Hepatocyte (in vitro differentiated cells): Measurements from ENCODE around the gene HES3. TPM values are rescaled to one million over a fixed set of nuclear protein-coding genes. Genes with fewer than 3 reads are reported as not detected.

Experiments
- DNase-seq: peaks from one replicate; pipeline ENCODE4 v3.0.0-alpha.2; 2016; ENCODE audit warnings: low spot score
- H2AFZ ChIP-seq: fragments of 200-600 bp; sonication (generic); 2 replicates; pipeline ENCODE4 v1.6.0; 2016; ENCODE audit warnings: antibody characterized with exemption, mild to moderate bottlenecking
- H3K27ac ChIP-seq: fragments of 200-600 bp; sonication (generic); 2 replicates; pipeline ENCODE4 v1.5.1; 2016; ENCODE audit warnings: mild to moderate bottlenecking
- H3K27me3 ChIP-seq: fragments of 200-600 bp; sonication (generic); 2 replicates; pipeline ENCODE4 v1.6.1; 2016
- H3K36me3 ChIP-seq: fragments of 200-600 bp; sonication (generic); replicated peaks from 2 replicates; pipeline ENCODE4 v1.5.1; 2016; ENCODE audit warnings: low read depth; ENCODE audit not compliant: insufficient read depth
- H3K4me1 ChIP-seq: fragments of 200-600 bp; sonication (generic); 2 replicates; pipeline ENCODE4 v1.5.1; 2016; ENCODE audit warnings: mild to moderate bottlenecking, moderate library complexity; ENCODE audit not compliant: insufficient read depth
- H3K4me2 ChIP-seq: fragments of 200-600 bp; sonication (generic); 2 replicates; pipeline ENCODE4 v1.6.0; 2016
- H3K4me3 ChIP-seq: fragments of 200-600 bp; sonication (generic); 2 replicates; pipeline ENCODE4 v1.5.1; 2016; ENCODE audit warnings: mild to moderate bottlenecking
- H3K79me2 ChIP-seq: fragments of 200-600 bp; sonication (generic); 2 replicates; pipeline ENCODE4 v1.6.0; 2017; ENCODE audit warnings: mild to moderate bottlenecking
- H3K9me2 ChIP-seq: fragments of 200-600 bp; sonication (generic); replicated peaks from 2 replicates; pipeline ENCODE4 v1.6.0; 2017; ENCODE audit warnings: mild to moderate bottlenecking; ENCODE audit not compliant: insufficient read depth
- H3K9me3 ChIP-seq: fragments of 200-600 bp; sonication (generic); 2 replicates; pipeline ENCODE4 v1.5.1; 2016; ENCODE audit warnings: low read depth, mild to moderate bottlenecking
- H4K20me1 ChIP-seq: fragments of 200-600 bp; sonication (generic); 2 replicates; pipeline ENCODE4 v1.6.0; 2016; ENCODE audit warnings: mild to moderate bottlenecking; ENCODE audit not compliant: insufficient read depth, poor library complexity, severe bottlenecking
- EZH2 ChIP-seq: fragments of 200-600 bp; sonication (generic); IDR thresholded peaks from 2 replicates; pipeline ENCODE4 v1.6.1; 2016; ENCODE audit warnings: antibody characterized with exemption, mild to moderate bottlenecking, borderline replicate concordance
- EZH2phosphoT487 ChIP-seq: fragments of 200-600 bp; sonication (generic); IDR thresholded peaks from one replicate; pipeline ENCODE4 v1.6.1; 2018; ENCODE audit warnings: antibody characterized with exemption, mild to moderate bottlenecking, low read depth, moderate library complexity; ENCODE audit not compliant: unreplicated experiment, severe bottlenecking
- WGBS: methylation state at CpG from one replicate; pipeline ENCODE4 v1.1.6; 2016; ENCODE audit warnings: low lambda C conversion rate; ENCODE audit errors: missing lambda C conversion rate; 5-methylcytosine and 5-hydroxymethylcytosine counted together
- polyA plus RNA-seq: library from polyadenylated mRNA; unstranded; fragments of >200 nt; fragmentation: Nextera tagmentation; extraction: Ambion mirVana; gene quantifications from 2 replicates; pipeline ENCODE4 v1.2.1, GENCODE V29; 2016
- total RNA-seq: library from RNA; depleted of rRNA; stranded (reverse); fragments of >200 nt; gene quantifications from 2 replicates; pipeline ENCODE4 v1.2.3, GENCODE V29; 2014
- TF ChIP-seq, protein P1 (sequence below): fragments of 200-600 bp; sonication (generic); IDR thresholded peaks from 2 replicates; pipeline ENCODE4 v1.5.1; 2016; ENCODE audit warnings: antibody characterized with exemption, mild to moderate bottlenecking; ENCODE audit not compliant: poor library complexity

The HES3 gene
- total and polyA plus RNA-seq, 2 experiments from 2014 or later = not detected

DNA sequence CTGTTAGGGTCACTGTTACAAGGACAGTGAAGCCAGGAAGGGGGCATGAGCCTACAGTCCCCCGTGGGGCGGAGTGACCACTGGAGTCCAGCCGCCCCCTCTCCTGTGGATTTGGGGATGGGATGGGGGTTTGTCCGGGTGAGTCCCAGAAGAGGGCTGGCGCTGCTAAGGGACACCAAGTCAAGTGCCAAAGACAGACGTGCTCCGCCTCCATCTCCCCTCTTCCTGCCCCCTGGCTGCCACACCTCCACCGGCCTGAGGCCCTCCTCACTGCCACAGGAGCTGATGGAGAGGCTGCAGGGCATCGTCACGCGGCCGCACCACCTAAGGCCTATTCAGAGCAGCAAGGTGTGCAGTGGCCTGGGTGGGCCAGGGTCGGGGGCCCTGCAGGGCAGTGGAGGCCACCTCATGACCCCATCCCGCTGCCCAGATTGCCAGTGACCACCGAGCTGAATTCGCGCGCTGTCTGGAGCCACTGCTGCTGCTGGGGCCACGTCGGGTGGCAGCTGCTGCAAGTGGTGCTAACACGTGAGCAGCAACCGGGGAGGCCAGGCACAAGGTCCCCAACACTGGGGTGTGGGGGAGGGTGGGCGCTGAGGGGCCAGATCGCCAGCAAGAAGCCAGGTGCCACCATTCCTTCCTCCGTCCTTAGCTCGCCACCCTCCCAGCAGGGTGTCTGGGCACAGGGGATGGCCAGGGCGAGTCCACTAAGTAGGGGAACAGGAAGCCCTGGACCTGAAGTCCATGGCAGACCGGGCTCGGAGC is 33.2 kb upstream of the HES3 start:
- Histone ChIP-seq H3K4me2 (no peak overlapping the region), H3K9me3 (no peaks in the 10 kb centered on the region), H3K27ac (no peak overlapping the region), H3K27me3 (no peaks in the 10 kb centered on the region), H4K20me1 (no peaks in the 10 kb centered on the region), H3K9me2 (no peaks in the 10 kb centered on the region), H3K4me1 (peaks cover 24% of the 10 kb centered on the region), H3K36me3 (no peaks in the 10 kb centered on the region), H3K79me2 (peaks cover 6% of the 10 kb centered on the region), H2AFZ (no peak overlapping the region), H3K4me3 (no peak overlapping the region)
- TF ChIP-seq EZH2phosphoT487 (no peak), EZH2 (no peak)
- TF ChIP-seq, protein P1, sequence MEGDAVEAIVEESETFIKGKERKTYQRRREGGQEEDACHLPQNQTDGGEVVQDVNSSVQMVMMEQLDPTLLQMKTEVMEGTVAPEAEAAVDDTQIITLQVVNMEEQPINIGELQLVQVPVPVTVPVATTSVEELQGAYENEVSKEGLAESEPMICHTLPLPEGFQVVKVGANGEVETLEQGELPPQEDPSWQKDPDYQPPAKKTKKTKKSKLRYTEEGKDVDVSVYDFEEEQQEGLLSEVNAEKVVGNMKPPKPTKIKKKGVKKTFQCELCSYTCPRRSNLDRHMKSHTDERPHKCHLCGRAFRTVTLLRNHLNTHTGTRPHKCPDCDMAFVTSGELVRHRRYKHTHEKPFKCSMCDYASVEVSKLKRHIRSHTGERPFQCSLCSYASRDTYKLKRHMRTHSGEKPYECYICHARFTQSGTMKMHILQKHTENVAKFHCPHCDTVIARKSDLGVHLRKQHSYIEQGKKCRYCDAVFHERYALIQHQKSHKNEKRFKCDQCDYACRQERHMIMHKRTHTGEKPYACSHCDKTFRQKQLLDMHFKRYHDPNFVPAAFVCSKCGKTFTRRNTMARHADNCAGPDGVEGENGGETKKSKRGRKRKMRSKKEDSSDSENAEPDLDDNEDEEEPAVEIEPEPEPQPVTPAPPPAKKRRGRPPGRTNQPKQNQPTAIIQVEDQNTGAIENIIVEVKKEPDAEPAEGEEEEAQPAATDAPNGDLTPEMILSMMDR = no peak
- WGBS = 93% methylated on average over 26 of the region's 29 CpGs
- no peak for DNase-seq

DNA sequence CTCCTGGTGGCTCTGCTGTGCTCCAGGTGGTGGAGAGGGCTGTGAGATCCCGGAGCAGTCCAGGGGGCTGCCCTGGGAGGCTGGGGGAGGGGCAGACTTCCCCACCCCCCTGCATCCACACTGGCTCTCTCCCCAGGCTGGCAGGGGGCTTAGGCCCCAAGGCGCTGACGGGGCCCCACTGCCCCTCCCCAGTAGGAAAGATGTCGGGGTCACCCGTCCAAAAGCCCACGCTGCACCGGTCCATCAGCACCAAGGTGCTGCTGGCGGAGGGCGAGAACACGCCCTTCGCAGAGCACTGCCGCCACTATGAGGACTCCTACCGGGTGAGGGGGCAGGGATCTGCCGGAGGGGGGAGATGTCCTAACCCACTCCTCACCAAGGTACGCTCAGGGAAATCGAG is 32.2 kb upstream of the HES3 start:
- DNase-seq = no peak
- H2AFZ ChIP-seq = no peak overlapping the region
- no peak overlapping the region for H3K4me2 ChIP-seq
- no peaks in the 10 kb centered on the region for H3K27me3 ChIP-seq
- peaks cover 18% of the 10 kb centered on the region for H3K4me1 ChIP-seq
- no peaks in the 10 kb centered on the region for H3K9me2 ChIP-seq
- WGBS = 93% methylated on average over 16 of the region's 16 CpGs
- no peak overlapping the region for H3K4me3 ChIP-seq
- H3K27ac ChIP-seq = no peak overlapping the region
- peaks cover 2% of the 10 kb centered on the region for H3K79me2 ChIP-seq
- TF ChIP-seq, protein P1 = no peak
- TF ChIP-seq EZH2 (no peak), EZH2phosphoT487 (no peak)
- no peaks in the 10 kb centered on the region for H3K36me3 ChIP-seq
- no peaks in the 10 kb centered on the region for H4K20me1 ChIP-seq
- H3K9me3 ChIP-seq = no peaks in the 10 kb centered on the region

DNA sequence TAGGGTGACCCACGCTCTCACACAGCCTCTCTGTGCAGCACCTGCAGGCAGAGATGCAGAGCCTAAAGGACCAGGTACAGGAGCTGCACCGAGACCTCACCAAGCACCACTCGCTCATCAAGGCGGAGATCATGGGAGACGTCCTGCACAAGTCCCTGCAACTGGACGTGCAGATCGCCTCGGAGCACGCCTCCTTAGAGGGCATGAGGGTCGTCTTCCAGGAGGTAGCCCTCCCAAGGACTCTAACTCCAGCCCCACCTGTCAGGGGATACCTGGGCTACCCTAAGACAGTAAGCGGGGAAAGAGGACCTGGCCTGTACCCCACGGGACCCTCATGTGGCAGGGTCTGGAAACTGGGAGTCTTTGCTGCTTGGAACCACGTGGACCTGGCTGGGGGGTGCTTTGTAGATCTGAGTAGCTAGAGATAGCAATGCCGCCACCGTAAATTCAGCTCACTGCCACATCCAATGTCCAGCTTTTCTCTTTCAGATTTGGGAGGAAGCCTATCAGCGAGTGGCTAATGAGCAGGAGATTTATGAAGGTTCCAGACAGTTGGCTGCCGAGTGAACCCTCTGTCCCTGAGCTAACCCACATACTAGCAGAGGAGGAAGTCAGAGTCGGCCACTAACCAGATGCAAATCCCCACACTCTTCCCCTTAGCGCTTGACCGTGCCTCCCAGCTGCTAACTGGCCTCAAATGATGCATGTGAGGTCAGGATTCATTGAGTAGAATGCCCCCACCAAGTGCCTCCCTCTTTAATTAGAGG is 31.6 kb upstream of the HES3 start:
- no peaks in the 10 kb centered on the region for H3K9me3 ChIP-seq
- no peak overlapping the region for H3K4me3 ChIP-seq
- no peaks in the 10 kb centered on the region for H3K9me2 ChIP-seq
- H3K79me2 ChIP-seq = no peaks in the 10 kb centered on the region
- H3K27me3 ChIP-seq = no peaks in the 10 kb centered on the region
- peaks cover 14% of the 10 kb centered on the region for H3K4me1 ChIP-seq
- WGBS = 89% methylated on average over 20 of the region's 20 CpGs
- DNase-seq = no peak
- TF ChIP-seq, protein P1 = no peak
- TF ChIP-seq EZH2 (no peak), EZH2phosphoT487 (no peak)
- no peak overlapping the region for H2AFZ ChIP-seq
- no peak overlapping the region for H3K4me2 ChIP-seq
- no peak overlapping the region for H3K27ac ChIP-seq
- H3K36me3 ChIP-seq = no peaks in the 10 kb centered on the region
- H4K20me1 ChIP-seq = no peaks in the 10 kb centered on the region
